Muscle of arm (tissue), 12 donors: ENCODE measurements around the gene SH3TC1. TPM values are rescaled to one million over a fixed set of nuclear protein-coding genes. Genes with fewer than 3 reads are reported as not detected.
A peak's percentile ranks its signal among the peaks of the same experiment; 100 is the strongest.

Source experiments
- DNase-seq: peaks from one replicate; pipeline ENCODE4 v3.0.0-alpha.2; 2013
- polyA plus RNA-seq, 12 donors: library from polyadenylated mRNA; unstranded; fragments of 120-200 nt; gene quantifications; one replicate each; pipeline ENCODE4 v1.2.1, GENCODE V29; 2013; ENCODE audit not compliant: insufficient read length in 12 of 12

The SH3TC1 gene
- polyA plus RNA-seq, 12 donors, result 5.8 to 13.1 (median 8.3) TPM; not detected in 1

- DNase-seq, result peak; percentile 96
These were observed 43.0 kb downstream of the SH3TC1 start for GRCh38 chr4:8241895-8242696.

- peak; percentile 46 for DNase-seq
These were observed 43.9 kb downstream of the SH3TC1 start for GRCh38 chr4:8242782-8243560.

GRCh38 chr4:8244001-8244757, 45.1 kb downstream of the SH3TC1 start:
- no peak for DNase-seq

GRCh38 chr4:8244931-8245460, 45.9 kb downstream of the SH3TC1 start:
- no peak for DNase-seq

- no peak for DNase-seq
These were observed 47.1 kb downstream of the SH3TC1 start for GRCh38 chr4:8245884-8246833.

GRCh38 chr4:8247047-8247930, 48.2 kb downstream of the SH3TC1 start:
- no peak for DNase-seq

- DNase-seq, result no peak
These were observed 49.0 kb downstream of the SH3TC1 start for GRCh38 chr4:8248091-8248490.

- DNase-seq, result no peak
These were observed 51.1 kb downstream of the SH3TC1 start for GRCh38 chr4:8250227-8250626.

GRCh38 chr4:8250637-8251036, 51.5 kb downstream of the SH3TC1 start:
- no peak for DNase-seq

GRCh38 chr4:8251110-8251883, 52.2 kb downstream of the SH3TC1 start:
- DNase-seq, result no peak

- DNase-seq, result no peak
These were observed 53.4 kb downstream of the SH3TC1 start for GRCh38 chr4:8252301-8253173.

GRCh38 chr4:8254076-8254475, 55.0 kb downstream of the SH3TC1 start:
- DNase-seq, result no peak

GRCh38 chr4:8255698-8256441, 56.8 kb downstream of the SH3TC1 start:
- DNase-seq, result peak; percentile 66

GRCh38 chr4:8257854-8258253, 58.8 kb downstream of the SH3TC1 start:
- DNase-seq, result no peak

GRCh38 chr4:8258552-8259212, 59.6 kb downstream of the SH3TC1 start:
- DNase-seq, result no peak

GRCh38 chr4:8259743-8260430, 60.8 kb downstream of the SH3TC1 start:
- DNase-seq, result no peak
